GM19455 (cell line): ENCODE measurements around the gene KIF13A.
"Not testable (repeated sequence)": the region's sequence is repeated elsewhere in the genome, so short reads cannot be mapped to it uniquely, and the experiment has no call there.

Experiments
- ATAC-seq: cut with Tn5 transposase; IDR thresholded peaks from one replicate; pipeline ENCODE4 v1.9.1; 2021; ENCODE audit not compliant: unreplicated experiment

Gene KIF13A

DNA sequence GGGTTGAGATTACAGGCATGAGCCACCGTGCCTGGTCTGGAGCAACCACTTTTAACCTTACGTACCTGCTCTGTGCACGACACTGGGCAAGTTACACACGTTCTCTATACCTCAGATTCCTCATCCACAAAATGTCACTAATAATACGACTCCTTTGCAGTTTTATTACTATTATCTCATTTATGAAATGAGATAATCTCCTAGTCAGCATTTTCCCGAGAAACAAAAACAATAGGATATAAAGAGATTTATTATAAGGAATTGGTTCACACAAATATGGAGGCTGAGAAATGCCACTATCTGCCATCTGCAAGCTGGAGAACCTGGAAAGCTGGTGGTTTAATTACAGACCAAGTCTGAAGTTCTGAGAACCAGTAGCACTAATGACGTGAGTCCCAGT, 12.0 kb upstream of the KIF13A start:
- ATAC-seq: no peak

DNA sequence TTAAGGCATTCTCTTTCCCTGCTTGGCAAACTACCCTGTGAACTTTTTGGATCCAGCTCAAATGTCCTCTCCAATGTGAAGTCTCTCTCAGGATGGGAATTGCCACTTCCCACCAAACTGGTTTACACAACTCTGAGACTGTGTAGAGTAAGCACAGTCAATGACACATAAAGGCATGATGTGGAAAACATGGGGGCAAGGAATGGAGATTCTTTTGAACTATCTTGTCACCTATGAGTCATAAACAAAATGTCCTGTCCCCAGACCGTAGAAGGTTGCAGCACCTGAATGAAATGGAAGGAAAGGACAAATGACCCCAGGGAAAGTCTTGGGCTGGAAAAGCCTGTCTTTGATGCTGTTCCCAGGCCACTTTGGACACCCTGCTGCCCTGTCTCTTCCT, 11.0 kb upstream of the KIF13A start:
- ATAC-seq: no peak

DNA sequence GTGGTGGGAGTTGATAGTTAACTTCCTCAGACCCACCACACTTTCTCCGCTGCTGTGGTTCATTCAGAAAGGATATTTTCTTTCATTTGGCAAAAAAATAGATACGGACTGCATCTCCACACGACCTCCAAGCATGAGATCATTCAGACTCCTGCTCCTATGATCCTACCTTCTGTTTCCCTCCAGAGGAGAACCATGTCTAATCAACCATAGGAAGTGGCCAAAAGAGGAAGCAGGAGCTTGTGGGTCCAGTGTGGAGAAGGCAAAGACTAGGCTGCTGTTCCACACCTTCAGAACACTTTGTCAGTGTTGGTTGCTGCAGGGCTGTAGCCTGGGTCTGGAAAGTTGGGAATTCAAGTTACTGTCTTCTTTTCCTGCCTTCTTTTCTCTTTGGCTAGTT, 10.6 kb upstream of the KIF13A start:
- ATAC-seq: no peak

DNA sequence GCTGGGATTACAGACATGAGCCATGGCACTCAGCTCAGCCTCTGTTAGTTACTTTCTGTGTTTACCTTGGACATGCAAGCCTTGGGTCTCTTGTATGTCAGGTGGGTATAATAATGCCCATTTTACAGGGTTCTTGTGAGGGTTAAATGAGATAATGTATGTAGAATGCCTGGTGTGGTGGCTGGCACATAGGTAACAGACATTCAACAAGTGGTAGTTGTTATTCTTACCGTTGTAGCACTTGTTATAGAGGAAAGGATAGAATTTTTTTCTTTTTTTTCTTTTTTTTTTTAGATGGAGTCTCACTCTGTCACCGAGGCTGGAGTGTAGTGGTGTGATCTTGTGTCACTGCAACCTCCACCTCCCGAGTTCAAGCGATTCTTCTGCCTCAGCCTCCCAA, 8.0 kb upstream of the KIF13A start:
- ATAC-seq: no peak

DNA sequence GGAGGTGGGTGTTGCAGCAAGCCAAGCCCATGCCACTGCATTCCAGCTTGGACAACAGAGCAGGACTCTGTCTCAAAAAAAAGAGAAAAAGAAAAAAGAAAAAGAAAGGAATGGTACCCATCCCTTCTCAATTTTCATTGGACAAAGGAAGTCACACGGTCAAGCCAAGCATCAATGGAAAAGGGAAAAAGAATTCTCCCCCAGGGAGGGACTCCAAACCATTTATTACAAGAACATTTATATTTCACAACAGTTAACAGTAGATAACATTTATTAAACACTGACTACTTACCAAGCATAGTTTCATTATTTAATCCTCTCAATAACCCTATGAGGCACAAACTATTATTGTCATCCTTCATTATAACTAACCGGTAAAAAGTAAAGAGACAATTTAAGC, 6.6 kb upstream of the KIF13A start:
- no peak for ATAC-seq

DNA sequence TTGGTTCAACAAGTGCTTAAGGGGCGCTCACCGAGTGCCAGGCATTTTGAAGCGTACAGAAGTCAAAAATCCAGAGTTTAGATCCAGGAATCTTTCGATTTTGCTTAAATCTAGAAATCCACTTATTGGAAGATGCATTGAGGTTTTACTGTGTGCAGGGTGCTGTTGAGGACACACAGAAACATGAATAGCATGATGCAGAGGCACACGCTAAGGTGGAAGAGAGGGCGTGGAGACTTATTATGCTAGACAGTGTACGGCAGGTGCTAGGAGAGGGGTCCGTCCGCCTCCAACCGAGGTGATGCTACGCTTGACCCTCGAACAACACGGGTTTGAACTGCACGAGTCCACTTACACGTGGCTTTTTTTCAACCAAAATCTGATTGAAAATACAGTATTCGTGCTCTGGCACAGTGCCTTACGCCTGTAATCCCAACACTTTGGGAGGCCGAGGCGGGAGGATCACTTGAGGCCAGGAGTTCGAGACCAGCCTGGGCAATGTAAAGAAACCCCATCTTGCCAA, 1.0 kb upstream of the KIF13A start:
- no peak for ATAC-seq

DNA sequence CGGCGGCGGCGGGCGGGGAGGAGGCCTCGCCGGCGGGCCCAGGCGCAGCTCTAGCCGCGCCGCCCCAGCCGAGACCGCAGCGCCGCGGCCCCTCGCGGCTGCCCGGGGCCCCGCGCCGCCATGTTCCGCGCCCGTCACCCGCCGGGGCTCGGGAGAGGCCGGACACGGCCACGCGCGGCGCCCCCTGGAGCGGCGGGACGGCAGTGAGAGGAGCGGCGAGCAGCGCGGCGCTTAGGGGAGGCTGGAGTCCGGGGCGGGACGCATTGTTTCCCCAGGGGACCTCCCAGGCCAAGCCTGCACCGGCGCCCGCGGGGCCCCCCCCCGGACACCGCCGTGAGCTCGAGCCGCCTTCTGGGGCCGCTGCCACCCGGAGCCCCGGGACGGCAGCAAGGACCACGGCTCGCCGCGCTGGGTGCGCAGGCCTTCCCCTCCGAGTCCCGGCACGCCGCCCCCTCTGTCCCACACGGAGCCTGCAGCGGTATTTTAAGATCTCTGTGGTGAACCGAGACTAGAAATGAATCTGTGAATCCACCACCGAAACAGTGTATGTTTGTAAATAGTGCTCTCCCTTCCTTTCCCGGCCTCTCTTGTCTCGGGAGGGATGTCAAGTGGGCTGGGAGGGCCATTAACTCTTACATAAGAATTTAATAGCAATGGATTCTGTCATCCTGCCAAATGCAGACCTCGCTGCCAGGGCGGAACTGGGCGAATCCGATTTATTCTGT, 424 bp upstream of the KIF13A start:
- peak; percentile 72 for ATAC-seq

- peak; percentile 25 for ATAC-seq
Measured at GRCh38 chr6:17986656-17987446, 584 bp downstream of the KIF13A start.

DNA sequence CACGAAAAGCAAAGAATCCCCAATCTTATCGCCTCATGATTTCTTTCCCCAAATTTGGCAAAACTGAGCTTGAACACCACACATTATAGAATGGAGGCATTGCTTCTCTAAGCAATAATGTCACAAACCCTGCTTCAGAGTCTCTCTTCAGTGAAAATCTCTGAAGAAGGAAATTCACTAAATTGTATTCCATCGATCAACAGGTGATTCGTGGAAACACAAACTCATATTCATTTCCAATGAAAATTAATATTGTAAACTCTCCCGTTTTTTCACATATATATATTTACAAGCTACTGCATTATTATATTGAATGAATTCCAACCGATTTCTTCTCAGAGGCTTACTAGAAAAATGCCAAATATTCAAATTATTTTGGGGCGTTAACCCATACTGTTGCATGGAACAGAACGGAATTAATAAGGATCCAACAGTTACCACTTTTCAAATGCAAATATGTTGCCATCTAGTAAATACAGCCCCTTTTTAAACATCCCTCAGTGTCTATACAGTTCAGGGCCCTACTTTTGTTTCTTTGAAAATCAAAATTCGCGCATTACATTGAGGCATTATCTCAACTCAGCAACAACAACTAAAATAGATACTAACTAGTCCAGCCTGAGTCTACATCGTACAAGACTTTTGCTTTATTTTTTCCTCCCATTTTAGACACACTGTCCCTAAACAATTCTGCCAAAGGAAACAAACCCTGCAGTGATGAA, 1.3 kb downstream of the KIF13A start:
- ATAC-seq: no peak

GRCh38 chr6:17984812-17985670, 2.4 kb downstream of the KIF13A start:
- no peak for ATAC-seq

DNA sequence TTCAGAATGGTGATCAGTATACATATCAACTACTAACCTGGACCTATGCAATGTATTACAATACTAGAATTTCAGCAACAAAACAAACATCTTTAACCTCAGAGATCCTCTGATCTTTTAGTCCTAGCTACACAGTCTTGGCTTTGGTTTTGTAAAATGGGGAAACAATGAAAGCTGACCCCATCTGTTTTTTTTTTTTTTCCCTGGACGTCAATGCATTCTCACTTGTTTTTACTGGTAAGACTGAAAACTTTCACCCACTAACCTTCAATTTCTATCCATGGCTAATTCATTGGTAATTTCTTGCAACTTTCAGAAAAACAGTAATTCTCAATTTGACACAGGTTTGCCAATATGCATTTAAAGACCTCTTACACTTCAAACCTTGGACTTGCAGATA, 3.0 kb downstream of the KIF13A start:
- no peak for ATAC-seq

DNA sequence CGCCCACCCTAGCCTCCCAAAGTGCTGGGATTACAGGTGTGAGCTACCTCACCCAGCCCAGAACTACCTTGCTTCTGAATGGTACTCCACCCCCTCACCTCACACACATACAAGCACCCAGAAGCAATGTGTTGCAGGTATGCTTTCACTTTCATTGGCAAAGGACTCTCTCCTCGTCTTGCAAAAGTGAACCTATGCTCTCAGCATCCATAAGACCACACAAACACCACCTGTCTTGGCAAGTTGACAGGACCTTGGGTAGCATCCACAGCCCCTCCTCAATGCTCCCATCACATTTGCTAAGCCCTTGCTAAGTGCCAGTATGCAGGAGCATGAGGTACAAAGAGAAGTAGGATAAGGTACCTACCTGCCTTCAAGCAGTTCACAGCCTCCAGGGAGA, 3.7 kb downstream of the KIF13A start:
- no peak for ATAC-seq

- no peak for ATAC-seq
Measured at GRCh38 chr6:17980329-17980728, 7.1 kb downstream of the KIF13A start.

DNA sequence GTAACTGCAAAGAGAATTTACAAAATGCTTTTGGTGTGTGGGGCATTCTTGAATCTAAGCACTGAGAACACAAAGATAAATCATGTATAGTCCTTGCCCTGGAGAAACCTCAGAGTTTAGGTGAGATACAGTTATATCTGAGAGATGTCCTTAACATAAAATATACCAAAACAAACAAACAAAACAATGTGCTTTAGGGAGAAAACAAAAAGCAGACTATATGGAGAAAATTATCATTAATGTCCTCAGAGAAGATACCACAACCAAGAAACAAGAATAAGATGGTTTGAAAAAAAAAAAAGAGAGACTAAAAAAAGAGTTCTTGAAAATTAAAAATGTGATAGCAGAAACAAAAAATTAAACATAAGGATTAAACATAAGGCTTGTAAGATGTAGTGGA, 8.0 kb downstream of the KIF13A start:
- ATAC-seq: no peak

- not testable (repeated sequence) for ATAC-seq
Measured at GRCh38 chr6:17976258-17976657, 11.2 kb downstream of the KIF13A start.

DNA sequence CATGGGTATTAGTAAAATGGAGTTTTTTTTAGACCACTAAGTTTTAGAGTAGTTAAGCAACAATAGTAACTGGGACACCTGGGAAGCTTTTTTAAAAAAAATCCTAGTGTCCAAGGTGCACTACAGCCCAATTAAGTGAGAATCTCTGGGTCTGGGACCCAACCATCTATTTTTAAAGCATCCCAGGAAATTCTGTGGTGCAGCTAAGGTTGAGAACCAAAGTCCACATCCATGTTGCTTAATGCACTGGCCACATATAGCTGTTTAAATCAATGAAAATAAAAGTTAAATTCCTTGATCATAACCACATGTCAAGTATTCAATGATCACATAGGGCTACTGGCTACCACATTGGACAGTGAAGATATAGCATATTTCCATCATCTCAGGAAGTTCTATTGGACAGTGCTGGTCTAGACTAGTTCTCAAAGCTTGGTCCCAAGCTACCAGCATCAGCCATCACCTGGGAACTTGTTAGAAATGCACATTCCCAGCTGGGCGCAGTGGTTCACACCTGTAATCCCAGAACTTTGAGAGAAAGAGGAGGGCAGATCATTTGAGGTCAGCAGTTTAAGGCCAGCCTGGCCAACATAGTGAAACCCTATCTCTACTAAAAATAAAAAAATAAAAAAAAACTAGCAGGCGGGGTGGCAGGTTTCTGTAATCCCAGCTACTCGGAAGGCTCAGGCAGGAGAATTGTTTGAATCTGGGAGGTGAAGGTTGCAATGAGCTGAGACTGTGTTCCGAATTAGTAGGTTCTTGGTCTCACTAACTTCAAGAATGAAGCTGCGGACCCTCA, 12.7 kb downstream of the KIF13A start:
- ATAC-seq: no peak

GRCh38 chr6:17972978-17973622, 14.3 kb downstream of the KIF13A start:
- ATAC-seq: no peak

DNA sequence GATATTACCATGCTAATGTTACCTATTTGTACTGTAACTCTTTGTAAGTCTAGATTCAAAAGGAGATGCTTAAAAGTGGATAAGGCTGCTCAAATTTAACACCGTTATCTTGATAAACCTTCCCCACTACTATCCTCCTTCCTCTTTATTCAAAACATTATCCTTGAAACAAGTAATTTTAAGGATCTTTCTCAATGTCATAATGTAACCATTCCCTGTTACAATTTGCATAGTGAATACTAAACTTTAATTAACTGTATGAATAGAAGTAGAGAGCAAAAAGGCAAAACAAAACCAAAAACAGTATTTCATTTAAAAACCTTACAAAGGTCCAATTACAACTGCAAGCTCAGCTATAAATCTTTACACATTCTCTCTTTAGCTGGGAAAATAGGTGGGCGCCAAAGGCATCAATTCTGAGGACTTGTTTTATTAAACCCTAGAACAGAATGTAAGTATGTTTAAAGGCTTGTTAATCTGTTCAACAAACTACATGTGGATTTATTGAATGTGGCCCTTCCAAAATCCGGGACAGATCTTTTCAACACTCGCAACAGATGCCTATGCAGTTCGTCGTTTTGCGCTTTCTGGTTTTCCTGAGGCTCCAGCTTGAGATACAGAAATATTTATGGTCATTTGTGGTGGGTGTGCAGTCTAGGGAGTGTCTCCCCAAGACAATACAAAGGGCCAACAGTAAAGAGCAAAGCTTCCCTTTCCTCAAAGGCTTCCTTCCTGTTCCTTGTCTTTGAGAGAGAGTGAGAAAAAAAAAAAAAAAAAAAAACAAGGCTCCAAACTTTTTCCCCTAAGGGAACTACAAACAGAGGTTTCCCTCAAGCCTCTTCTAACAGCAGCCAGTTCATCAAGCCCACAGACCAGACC, 15.1 kb downstream of the KIF13A start:
- ATAC-seq: no peak
